CD4-positive, alpha-beta memory T cell (primary cell): ENCODE measurements around the gene CDA. TPM values are rescaled to one million over a fixed set of nuclear protein-coding genes. Genes with fewer than 3 reads are reported as not detected.

ENCODE experiments used
- CTCF ChIA-PET: fragments of 350-600 bp; sonication (Branson Sonifier 250); formaldehyde crosslinking; loops from one replicate; lab custom pipeline; 2021; ENCODE audit warnings: inconsistent platforms; ENCODE audit not compliant: partially characterized antibody; lab: Charles Lee
- POLR2A ChIA-PET: fragments of 350-600 bp; sonication (Branson Sonifier 250); formaldehyde crosslinking; loops from one replicate; lab custom pipeline; 2021; ENCODE audit not compliant: partially characterized antibody; lab: Charles Lee
- DNase-seq, 5 donors: peaks; one replicate each; pipeline versions ENCODE4 v3.0.0 to v3.0.0-alpha.2; 2020 to 2022; ENCODE audit warnings: mixed read lengths in 1 of 5
- H3K27ac ChIP-seq: one replicate; pipeline ENCODE4 v1.7.0; 2013; ENCODE audit warnings: low read depth, low read length
- H3K27me3 ChIP-seq: 2 replicates; pipeline ENCODE4 v1.7.0; 2013; ENCODE audit warnings: mild to moderate bottlenecking, low read length, moderate library complexity; ENCODE audit not compliant: insufficient read depth
- H3K36me3 ChIP-seq: 2 replicates; pipeline ENCODE4 v1.7.0; 2013; ENCODE audit warnings: mild to moderate bottlenecking, low read length, moderate library complexity; ENCODE audit not compliant: insufficient read depth
- H3K4me1 ChIP-seq: 2 replicates; pipeline ENCODE4 v1.7.0; 2013; ENCODE audit warnings: mild to moderate bottlenecking, low read length, moderate library complexity; ENCODE audit not compliant: insufficient read depth
- H3K4me3 ChIP-seq, 2 donors: one replicate each; pipeline ENCODE4 v1.7.0; 2013; ENCODE audit warnings: low read length in 2 of 2, mild to moderate bottlenecking in 1 of 2
- H3K9me3 ChIP-seq, 2 donors: one replicate each; pipeline ENCODE4 v1.7.0; 2013; ENCODE audit warnings: low read length in 2 of 2, control low read depth in 1 of 2; ENCODE audit not compliant: control insufficient read depth in 1 of 2
- H3K27ac Mint-ChIP-seq, 7 donors: one replicate each; pipeline ENCODE4 v1.8.0; 2020 to 2021; ENCODE audit warnings: mixed read lengths in 7 of 7, mild to moderate bottlenecking in 6 of 7, inconsistent platforms in 3 of 7, moderate library complexity in 3 of 7
- H3K27me3 Mint-ChIP-seq, 2 donors: one replicate each; pipeline ENCODE4 v1.8.0; 2020 to 2021; ENCODE audit warnings: mixed read lengths in 2 of 2
- H3K36me3 Mint-ChIP-seq, 2 donors: one replicate each; pipeline ENCODE4 v1.8.0; 2020 to 2021; ENCODE audit warnings: mixed read lengths in 2 of 2, inconsistent platforms in 1 of 2, mild to moderate bottlenecking in 1 of 2
- H3K4me1 Mint-ChIP-seq, 4 donors: one replicate each; pipeline ENCODE4 v1.8.0; 2020 to 2021; ENCODE audit warnings: mixed read lengths in 4 of 4, mild to moderate bottlenecking in 1 of 4
- H3K4me3 Mint-ChIP-seq, 8 donors: one replicate each; pipeline ENCODE4 v1.8.0; 2020 to 2021; ENCODE audit warnings: mixed read lengths in 8 of 8, mild to moderate bottlenecking in 7 of 8, moderate library complexity in 6 of 8, inconsistent platforms in 3 of 8
- H3K9me3 Mint-ChIP-seq, 8 donors: one replicate each; pipeline ENCODE4 v1.8.0; 2020 to 2021; ENCODE audit warnings: mixed read lengths in 8 of 8, mild to moderate bottlenecking in 5 of 8, inconsistent platforms in 3 of 8, moderate library complexity in 1 of 8
- intact Hi-C: fragments of 100-400 bp; cut with micrococcal nuclease; formaldehyde crosslinking; loops from one replicate; pipeline ENCODE4 v1.15.1; 2023
- polyA plus RNA-seq, 2 donors: library from polyadenylated mRNA; unstranded; fragments of 300-500 nt; fragmentation: Illumina TruSeq; gene quantifications; one replicate each; pipeline ENCODE4 v1.2.3, GENCODE V29; 2021
- total RNA-seq, 2 experiments: library from RNA; stranded (reverse); gene quantifications; one replicate each; pipeline ENCODE4 v1.2.3, GENCODE V29; 2021

Gene CDA
- total and polyA plus RNA-seq, 4 experiments from 2014 or later: not detected

GRCh38 chr1:20665726-20666125 is 76.8 kb downstream of the CDA start:
- no peak overlapping the region for H3K4me3 ChIP-seq
- Mint-ChIP-seq H3K36me3 (peaks cover 0 to 7% of the 10 kb centered on the region in 2 donors), H3K9me3 (no peaks in the 10 kb centered on the region), H3K4me1 (peaks cover 11 to 25% (median 18%) of the 10 kb centered on the region in 4 donors), H3K27ac (no peak overlapping the region), H3K27me3 (peaks cover 0 to 2% of the 10 kb centered on the region in 2 donors), H3K4me3 (no peak overlapping the region)
- no peaks in the 10 kb centered on the region for H3K36me3 ChIP-seq
- ChIA-PET POLR2A (interaction anchor here (1.1 kb wide), 1 partner anchor 32 kb away, joined by 5 read pairs; the partner anchor contains the start of gene PINK1), CTCF (interaction anchor here (0.6 to 1.3 kb wide), 4 partner anchors 25 to 605 kb away, joined by 3 read pairs; no protein-coding TSS in a partner anchor)
- intact Hi-C loops: no loop called here
- H3K4me1 ChIP-seq: peaks cover 10% of the 10 kb centered on the region
- H3K9me3 ChIP-seq: no peaks in the 10 kb centered on the region
- DNase-seq: no peak
- H3K27ac ChIP-seq: no peak overlapping the region
- H3K27me3 ChIP-seq: no peaks in the 10 kb centered on the region

GRCh38 chr1:20666146-20666545 is 77.2 kb downstream of the CDA start:
- no peaks in the 10 kb centered on the region for H3K9me3 Mint-ChIP-seq
- intact Hi-C loops: no loop called here
- ChIA-PET POLR2A (interaction anchor here (1.1 kb wide), 1 partner anchor 33 kb away, joined by 5 read pairs; the partner anchor contains the start of gene PINK1), CTCF (interaction anchor here (0.6 to 1.4 kb wide), 4 partner anchors 25 to 604 kb away, joined by 3 to 4 read pairs (median 3); no protein-coding TSS in a partner anchor)
- H3K27me3 Mint-ChIP-seq: peaks cover 0 to 2% of the 10 kb centered on the region in 2 donors
- Histone ChIP-seq H3K36me3 (no peaks in the 10 kb centered on the region), H3K27ac (no peak overlapping the region), H3K27me3 (no peaks in the 10 kb centered on the region), H3K4me1 (peaks cover 10% of the 10 kb centered on the region), H3K4me3 (no peak overlapping the region), H3K9me3 (no peaks in the 10 kb centered on the region)
- H3K36me3 Mint-ChIP-seq: peaks cover 0 to 4% of the 10 kb centered on the region in 2 donors
- DNase-seq: no peak
- H3K4me3 Mint-ChIP-seq: no peak overlapping the region
- H3K27ac Mint-ChIP-seq: no peak overlapping the region
- peaks cover 11 to 21% (median 16%) of the 10 kb centered on the region in 4 donors for H3K4me1 Mint-ChIP-seq

- no peak overlapping the region for H3K27ac ChIP-seq
- no peak overlapping the region for H3K27ac Mint-ChIP-seq
- peaks cover 9% of the 10 kb centered on the region for H3K4me1 ChIP-seq
- POLR2A ChIA-PET: no interaction called here
- H3K9me3 Mint-ChIP-seq: no peaks in the 10 kb centered on the region
- CTCF ChIA-PET: interaction anchor here (1.1 to 1.4 kb wide), 2 partner anchors 26 to 33 kb away, joined by 3 to 4 read pairs; no protein-coding TSS in a partner anchor
- H3K36me3 ChIP-seq: no peaks in the 10 kb centered on the region
- peaks cover 10 to 15% (median 12%) of the 10 kb centered on the region in 4 donors for H3K4me1 Mint-ChIP-seq
- no peak for DNase-seq
- intact Hi-C loops: no loop called here
- H3K27me3 Mint-ChIP-seq: peaks cover 0 to 2% of the 10 kb centered on the region in 2 donors
- H3K4me3 ChIP-seq: no peak overlapping the region
- no peaks in the 10 kb centered on the region for H3K9me3 ChIP-seq
- H3K4me3 Mint-ChIP-seq: no peak overlapping the region
- no peaks in the 10 kb centered on the region for H3K36me3 Mint-ChIP-seq
- no peaks in the 10 kb centered on the region for H3K27me3 ChIP-seq
Measured at GRCh38 chr1:20666804-20667203, 77.9 kb downstream of the CDA start.

Other genes starting within 250 kb of the CDA start
- gene CAMK2N1, start 102.9 kb upstream of the CDA start, total RNA-seq: 1 to 10 TPM; 5.5 to 6.5 TPM
- gene CAMK2N1, start 102.9 kb upstream of the CDA start, polyA plus RNA-seq: under 1 TPM; 0.32 to 0.84 TPM
- 10 to 100 TPM; 21.4 to 22.2 TPM for gene MUL1, start 80.9 kb upstream of the CDA start, total RNA-seq
- 10 to 100 TPM; 30.4 to 44.4 TPM for gene MUL1, start 80.9 kb upstream of the CDA start, polyA plus RNA-seq
- gene FAM43B, start 36.5 kb upstream of the CDA start, total RNA-seq: not detected
- gene FAM43B, start 36.5 kb upstream of the CDA start, polyA plus RNA-seq: not detected
- 10 to 100 TPM; 19.5 to 21.7 TPM for gene PINK1, start 44.4 kb downstream of the CDA start, total RNA-seq
- 10 to 100 TPM; 19.0 to 24.2 TPM for gene PINK1, start 44.4 kb downstream of the CDA start, polyA plus RNA-seq
- 100 to 1,000 TPM; 133 to 134 TPM for gene DDOST, start 72.3 kb downstream of the CDA start, total RNA-seq
- gene DDOST, start 72.3 kb downstream of the CDA start, polyA plus RNA-seq: 100 to 1,000 TPM; 235 to 405 TPM
- gene KIF17, start 128.9 kb downstream of the CDA start, total RNA-seq: not detected
- not detected for gene KIF17, start 128.9 kb downstream of the CDA start, polyA plus RNA-seq
- under 1 TPM in 1 of 2 experiments, not detected in 1; 0.38 TPM for gene SH2D5, start 143.6 kb downstream of the CDA start, total RNA-seq
- not detected for gene SH2D5, start 143.6 kb downstream of the CDA start, polyA plus RNA-seq
- 100 to 1,000 TPM; 352 to 366 TPM for gene HP1BP3, start 198.2 kb downstream of the CDA start, total RNA-seq
- 100 to 1,000 TPM; 202 to 208 TPM for gene HP1BP3, start 198.2 kb downstream of the CDA start, polyA plus RNA-seq